Astrocyte of the cerebellum (primary cell): ENCODE results near the gene PTX3.

Experiments used
- DNase-seq: peaks from one replicate; pipeline ENCODE4 v3.0.0-alpha.2; 2011; ENCODE audit warnings: low read depth
- H3K4me3 ChIP-seq: 2 replicates; pipeline ENCODE4 v1.5.1; 2011; ENCODE audit warnings: mild to moderate bottlenecking, low read depth, low read length, moderate library complexity
- in situ Hi-C: cut with HindIII; loops from 2 replicates; pipeline ENCODE4 v1.10.0; 2017; ENCODE audit warnings: low sequenced_read_pairs
- TF ChIP-seq, protein P1 (sequence below): IDR thresholded peaks from 2 replicates; pipeline ENCODE4 v1.5.1; 2012; ENCODE audit warnings: low read length, low read depth, moderate library complexity, mild to moderate bottlenecking; ENCODE audit errors: missing control alignments

Gene PTX3

DNA sequence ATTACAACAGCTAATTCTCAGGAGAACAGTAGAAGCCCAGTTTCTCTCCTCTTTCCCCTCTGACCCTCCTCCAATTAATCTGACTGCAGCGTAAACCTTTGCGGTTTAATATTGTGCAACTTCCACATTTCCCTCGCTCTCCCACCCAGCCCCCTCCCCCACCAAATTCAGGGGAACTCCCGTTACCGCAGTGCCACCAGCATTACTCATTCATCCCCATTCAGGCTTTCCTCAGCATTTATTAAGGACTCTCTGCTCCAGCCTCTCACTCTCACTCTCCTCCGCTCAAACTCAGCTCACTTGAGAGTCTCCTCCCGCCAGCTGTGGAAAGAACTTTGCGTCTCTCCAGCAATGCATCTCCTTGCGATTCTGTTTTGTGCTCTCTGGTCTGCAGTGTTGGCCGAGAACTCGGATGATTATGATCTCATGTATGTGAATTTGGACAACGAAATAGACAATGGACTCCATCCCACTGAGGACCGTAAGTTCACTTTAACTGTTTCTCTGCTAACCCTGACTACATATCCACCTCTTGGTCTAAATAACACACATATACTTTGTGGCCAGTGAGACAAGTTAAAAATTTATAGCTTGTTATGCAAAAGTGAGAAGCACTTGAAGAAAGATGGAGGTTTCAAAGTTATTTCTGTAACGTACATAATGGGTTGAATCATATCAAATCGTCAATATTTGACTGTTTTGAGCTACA is at the start of gene PTX3:
PTX3 (plus strand) TSS at position 268 of the 709 bp plus-strand sequence; CDS start at position 352, 84 bp downstream.
- DNase-seq = peak; percentile 77
- peak within 1 kb of the TSS; percentile 65 for H3K4me3 ChIP-seq
- in situ Hi-C loops = loop anchor here (5.0 kb wide), 2 partner anchors 59 to 61 kb away; no protein-coding TSS in a partner anchor
- TF ChIP-seq, protein P1, sequence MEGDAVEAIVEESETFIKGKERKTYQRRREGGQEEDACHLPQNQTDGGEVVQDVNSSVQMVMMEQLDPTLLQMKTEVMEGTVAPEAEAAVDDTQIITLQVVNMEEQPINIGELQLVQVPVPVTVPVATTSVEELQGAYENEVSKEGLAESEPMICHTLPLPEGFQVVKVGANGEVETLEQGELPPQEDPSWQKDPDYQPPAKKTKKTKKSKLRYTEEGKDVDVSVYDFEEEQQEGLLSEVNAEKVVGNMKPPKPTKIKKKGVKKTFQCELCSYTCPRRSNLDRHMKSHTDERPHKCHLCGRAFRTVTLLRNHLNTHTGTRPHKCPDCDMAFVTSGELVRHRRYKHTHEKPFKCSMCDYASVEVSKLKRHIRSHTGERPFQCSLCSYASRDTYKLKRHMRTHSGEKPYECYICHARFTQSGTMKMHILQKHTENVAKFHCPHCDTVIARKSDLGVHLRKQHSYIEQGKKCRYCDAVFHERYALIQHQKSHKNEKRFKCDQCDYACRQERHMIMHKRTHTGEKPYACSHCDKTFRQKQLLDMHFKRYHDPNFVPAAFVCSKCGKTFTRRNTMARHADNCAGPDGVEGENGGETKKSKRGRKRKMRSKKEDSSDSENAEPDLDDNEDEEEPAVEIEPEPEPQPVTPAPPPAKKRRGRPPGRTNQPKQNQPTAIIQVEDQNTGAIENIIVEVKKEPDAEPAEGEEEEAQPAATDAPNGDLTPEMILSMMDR = no peak

DNA sequence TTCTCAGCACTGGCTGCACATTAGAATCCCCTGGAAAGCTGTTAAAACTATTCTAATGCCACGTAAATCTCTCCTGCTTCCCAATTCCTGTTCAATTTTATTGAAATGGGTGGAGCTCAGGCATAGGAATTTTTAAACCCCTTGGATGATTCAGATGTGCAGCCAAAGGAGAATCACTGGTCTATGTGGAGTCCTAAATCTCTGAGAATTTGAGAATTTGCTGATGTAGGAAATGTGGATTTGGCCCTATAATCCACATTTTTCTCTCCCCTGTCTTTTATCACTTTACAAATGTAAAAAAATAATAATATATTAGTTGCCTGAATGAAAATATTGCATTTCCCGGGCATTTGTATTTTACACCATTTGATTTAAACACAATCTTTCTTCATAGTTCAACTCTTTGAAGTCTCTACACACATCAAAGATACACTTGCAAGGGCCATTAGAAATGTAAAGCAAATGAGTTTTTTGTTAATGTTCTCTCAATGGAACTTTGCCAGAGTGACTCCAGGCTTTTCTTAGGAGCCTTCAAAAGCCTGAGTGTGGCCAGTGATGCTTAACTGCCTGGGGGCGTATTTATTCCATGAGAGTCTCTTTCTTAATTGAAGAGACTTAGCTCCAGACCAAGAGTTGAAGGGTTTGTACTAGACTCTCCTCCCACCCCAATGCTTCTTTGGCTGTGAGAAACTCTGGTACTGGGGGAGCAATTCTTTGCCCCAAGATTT is 48.8 kb upstream of the PTX3 start:
- DNase-seq = no peak
- in situ Hi-C loops = no loop called here

DNA sequence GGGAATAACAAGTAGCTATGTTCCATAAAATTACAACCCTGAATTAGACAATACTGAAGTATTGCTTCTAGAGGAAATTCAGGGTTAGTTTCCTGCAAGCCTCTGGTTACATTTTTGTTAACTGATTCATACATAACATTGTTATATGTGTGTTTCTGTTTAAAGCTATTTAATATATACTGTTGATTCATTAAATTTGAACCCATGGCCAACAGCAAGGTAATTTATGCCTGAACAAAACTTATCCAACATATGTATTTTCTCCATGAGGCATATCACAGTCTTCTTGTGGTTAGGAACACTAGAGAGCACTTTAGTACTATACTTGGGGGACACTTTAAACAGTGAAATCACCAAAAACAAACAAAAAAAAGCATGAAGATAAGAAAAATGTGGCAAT is 47.7 kb upstream of the PTX3 start:
- in situ Hi-C loops = no loop called here
- no peak overlapping the region for H3K4me3 ChIP-seq
- TF ChIP-seq, protein P1 = no peak
- no peak for DNase-seq

More for the DNA sequence above, 48.8 kb upstream of the PTX3 start:
- no peak overlapping the region for H3K4me3 ChIP-seq
- TF ChIP-seq, protein P1 = no peak

GRCh38 chr3:157390713-157391515 is 45.7 kb upstream of the PTX3 start:
- TF ChIP-seq, protein P1 = no peak
- no peak overlapping the region for H3K4me3 ChIP-seq
- in situ Hi-C loops = no loop called here
- no peak for DNase-seq

DNA sequence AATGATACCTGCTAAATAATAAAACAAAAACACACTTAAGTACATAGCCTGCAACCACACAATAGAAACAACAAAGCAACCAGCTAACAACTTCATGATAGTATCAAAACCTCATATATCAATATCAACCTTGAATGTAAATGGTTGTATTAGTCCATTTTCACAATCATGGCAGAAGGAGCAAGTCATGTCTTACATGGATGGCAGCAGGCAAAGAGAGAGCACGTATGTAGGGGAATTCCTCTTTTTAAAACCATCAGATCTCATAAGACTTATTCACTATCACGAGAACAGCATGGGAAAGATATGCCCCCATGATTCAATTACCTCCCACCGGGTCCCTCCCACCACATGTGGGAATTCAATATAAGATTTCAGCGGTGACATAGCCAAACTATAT is 44.5 kb upstream of the PTX3 start:
- no peak for DNase-seq
- in situ Hi-C loops = no loop called here

GRCh38 chr3:157393113-157393512 is 43.5 kb upstream of the PTX3 start:
- DNase-seq = no peak
- in situ Hi-C loops = no loop called here
- no peak overlapping the region for H3K4me3 ChIP-seq
- TF ChIP-seq, protein P1 = no peak

More for the DNA sequence above, 44.5 kb upstream of the PTX3 start:
- H3K4me3 ChIP-seq = no peak overlapping the region
- TF ChIP-seq, protein P1 = no peak
